Retinal pigment epithelial cell (primary cell): ENCODE results near the gene GLCCI1.

ENCODE experiments used
- DNase-seq: peaks from one replicate; pipeline ENCODE4 v3.0.0-alpha.2; 2010; ENCODE audit warnings: low read depth
- H3K4me3 ChIP-seq: 2 replicates; pipeline ENCODE4 v1.5.1; 2011; ENCODE audit warnings: mild to moderate bottlenecking, low read length, control low read depth, moderate library complexity
- TF ChIP-seq, protein P1 (sequence below): conservative IDR thresholded peaks from 2 replicates; pipeline ENCODE4 v1.5.1; 2011; ENCODE audit warnings: low read depth, low read length, control low read depth, inconsistent platforms

Gene GLCCI1

DNA sequence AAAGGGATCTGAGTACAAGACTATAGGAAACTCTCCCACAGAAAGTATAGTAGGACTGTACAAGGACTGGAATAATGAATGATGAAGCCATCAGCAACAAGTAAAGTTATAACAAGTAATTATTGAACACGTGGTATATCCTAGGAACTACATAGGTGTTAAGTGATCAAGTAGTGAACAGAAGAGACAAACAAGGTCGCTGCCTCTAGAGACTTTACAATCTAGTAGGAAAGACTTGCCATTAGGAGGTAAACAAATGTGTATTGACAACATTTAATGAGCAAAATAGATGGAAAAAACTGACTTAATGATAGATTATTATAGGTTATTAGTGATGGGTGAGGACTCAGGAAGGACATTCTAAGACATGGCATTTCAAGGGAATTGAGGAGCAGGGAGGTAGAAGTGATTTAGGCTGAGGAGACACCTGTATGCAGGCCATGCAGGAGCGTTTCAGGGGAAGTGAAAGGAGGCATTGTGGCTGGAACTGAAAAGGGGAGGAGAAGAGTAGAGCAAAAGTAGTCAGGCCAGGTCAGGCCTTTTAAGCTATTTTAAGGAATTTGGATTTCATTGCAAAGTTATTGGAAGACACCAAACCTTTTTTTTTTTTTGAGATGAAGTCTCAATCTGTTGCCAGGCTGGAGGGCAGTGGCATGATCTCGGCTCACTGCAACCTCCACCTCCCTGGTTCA lies 8.5 kb upstream of the GLCCI1 start:
- TF ChIP-seq, protein P1, sequence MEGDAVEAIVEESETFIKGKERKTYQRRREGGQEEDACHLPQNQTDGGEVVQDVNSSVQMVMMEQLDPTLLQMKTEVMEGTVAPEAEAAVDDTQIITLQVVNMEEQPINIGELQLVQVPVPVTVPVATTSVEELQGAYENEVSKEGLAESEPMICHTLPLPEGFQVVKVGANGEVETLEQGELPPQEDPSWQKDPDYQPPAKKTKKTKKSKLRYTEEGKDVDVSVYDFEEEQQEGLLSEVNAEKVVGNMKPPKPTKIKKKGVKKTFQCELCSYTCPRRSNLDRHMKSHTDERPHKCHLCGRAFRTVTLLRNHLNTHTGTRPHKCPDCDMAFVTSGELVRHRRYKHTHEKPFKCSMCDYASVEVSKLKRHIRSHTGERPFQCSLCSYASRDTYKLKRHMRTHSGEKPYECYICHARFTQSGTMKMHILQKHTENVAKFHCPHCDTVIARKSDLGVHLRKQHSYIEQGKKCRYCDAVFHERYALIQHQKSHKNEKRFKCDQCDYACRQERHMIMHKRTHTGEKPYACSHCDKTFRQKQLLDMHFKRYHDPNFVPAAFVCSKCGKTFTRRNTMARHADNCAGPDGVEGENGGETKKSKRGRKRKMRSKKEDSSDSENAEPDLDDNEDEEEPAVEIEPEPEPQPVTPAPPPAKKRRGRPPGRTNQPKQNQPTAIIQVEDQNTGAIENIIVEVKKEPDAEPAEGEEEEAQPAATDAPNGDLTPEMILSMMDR: no peak
- no peak for DNase-seq
- no peak overlapping the region for H3K4me3 ChIP-seq

DNA sequence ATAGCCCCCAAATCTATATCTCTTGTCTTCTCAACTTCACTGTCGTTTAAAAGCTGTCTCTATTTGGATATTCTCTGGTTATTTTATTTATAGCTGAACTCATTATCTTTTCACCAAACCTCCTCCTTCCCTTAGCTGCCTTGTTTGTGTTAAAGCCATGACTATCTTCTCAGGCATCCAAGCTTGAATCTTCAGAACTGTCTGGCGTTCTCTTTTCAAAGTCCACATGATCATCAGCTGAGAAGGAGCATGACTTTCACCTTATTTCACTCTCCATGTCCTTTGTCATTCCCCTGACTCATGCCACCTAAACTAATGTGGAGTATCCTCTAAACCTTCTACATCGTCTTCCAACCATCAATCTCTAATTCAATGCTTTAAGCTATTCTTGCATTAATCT lies 5.7 kb upstream of the GLCCI1 start:
- H3K4me3 ChIP-seq: no peak overlapping the region
- DNase-seq: no peak
- TF ChIP-seq, protein P1: no peak

DNA sequence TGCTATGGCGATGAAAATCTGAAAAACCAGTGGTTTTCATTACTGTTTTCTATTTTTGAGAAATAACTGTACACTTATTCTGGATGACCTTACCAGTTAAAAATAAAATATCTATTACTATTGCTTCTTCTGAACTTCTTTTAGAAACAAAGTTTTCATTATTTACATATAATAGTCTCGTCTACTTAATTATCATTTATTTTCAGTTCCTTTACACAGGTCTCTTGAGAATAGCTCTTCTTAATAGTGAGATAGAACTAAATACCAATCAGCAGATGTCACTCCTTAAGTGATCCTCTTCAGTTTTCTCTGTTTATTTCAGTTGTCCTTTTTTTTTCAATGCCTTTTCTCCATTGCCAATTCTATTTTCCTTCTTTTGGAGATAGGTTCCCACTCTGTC lies 4.3 kb upstream of the GLCCI1 start:
- DNase-seq: no peak
- H3K4me3 ChIP-seq: no peak overlapping the region
- TF ChIP-seq, protein P1: no peak

DNA sequence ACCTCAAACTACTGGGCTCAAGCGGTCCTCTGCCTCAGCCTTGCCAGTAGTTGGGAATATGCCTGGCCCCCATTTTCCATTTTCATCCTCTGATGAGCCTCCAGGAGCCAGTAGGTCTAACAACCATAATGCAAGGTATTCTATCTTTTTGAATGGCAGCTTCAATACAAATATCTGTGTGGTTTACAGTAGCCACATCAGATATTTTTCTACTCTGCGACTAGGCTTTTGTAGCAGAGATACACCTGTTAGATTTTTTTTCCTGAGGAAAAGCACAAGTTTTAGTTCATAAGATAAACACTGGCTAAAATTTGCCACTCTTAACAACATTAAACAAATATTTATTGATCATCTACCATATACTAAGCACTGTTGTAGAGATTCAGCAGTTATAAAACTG lies 3.9 kb upstream of the GLCCI1 start:
- H3K4me3 ChIP-seq: no peak overlapping the region
- TF ChIP-seq, protein P1: no peak
- DNase-seq: no peak

DNA sequence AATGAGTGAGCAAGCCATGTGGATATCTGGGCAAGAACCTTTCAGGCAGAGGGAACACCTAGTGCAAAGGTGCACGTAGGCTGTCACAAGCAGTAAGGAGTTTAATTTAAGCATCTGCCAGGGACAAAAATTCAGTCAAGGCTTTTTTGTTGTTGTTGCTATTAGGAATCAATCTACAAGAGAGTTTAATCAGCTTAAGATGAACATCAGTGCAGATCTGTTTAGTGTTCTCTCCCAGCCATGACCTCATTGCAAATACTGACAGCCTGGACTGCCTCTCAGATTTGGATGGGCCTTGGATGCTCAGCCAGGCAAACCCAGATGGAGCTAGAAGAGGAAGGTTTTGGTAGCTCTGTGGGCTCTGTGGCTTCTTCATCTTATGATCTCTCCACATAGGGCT lies 3.3 kb upstream of the GLCCI1 start:
- no peak overlapping the region for H3K4me3 ChIP-seq
- DNase-seq: no peak
- TF ChIP-seq, protein P1: no peak

DNA sequence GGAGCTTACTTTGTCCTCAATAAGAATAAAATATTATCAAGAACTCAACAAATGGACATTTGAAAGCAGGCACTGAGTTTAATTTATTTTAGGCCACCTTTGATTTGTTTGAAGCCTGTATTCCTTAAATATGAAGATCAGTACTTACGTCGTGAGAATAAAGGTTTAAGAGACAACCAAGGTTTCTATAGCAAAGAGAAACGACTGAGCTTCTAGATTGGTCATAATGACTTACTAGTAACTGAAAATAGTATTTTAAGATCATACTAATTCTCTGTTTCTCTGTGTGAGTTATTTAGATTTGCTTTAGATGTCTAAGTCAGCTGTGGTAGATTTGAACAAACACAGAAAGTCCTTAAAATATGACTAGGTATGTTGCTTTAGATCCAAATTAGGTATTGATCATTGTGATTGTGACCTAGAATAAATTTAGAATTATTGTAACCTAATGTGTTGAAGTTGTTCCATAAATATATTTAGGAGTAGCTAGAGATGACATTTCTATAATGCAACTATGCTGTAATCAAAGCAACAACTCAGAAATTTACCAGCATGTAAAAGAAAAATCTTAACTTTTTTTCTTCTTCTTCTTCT lies 2.4 kb upstream of the GLCCI1 start:
- DNase-seq: no peak
- TF ChIP-seq, protein P1: no peak
- no peak overlapping the region for H3K4me3 ChIP-seq
